GM18505 (cell line): Measurements from ENCODE around the gene NTM.

ENCODE experiments used
- ATAC-seq: cut with Tn5 transposase; IDR thresholded peaks from one replicate; pipeline ENCODE4 v1.9.1; 2021; ENCODE audit not compliant: unreplicated experiment
- POLR2A ChIP-seq: IDR thresholded peaks from 4 replicates; pipeline ENCODE4 v1.6.1; 2011; ENCODE audit warnings: borderline replicate concordance; ENCODE audit not compliant: insufficient read depth, insufficient read length; ENCODE audit errors: extremely low read depth

NTM gene

DNA sequence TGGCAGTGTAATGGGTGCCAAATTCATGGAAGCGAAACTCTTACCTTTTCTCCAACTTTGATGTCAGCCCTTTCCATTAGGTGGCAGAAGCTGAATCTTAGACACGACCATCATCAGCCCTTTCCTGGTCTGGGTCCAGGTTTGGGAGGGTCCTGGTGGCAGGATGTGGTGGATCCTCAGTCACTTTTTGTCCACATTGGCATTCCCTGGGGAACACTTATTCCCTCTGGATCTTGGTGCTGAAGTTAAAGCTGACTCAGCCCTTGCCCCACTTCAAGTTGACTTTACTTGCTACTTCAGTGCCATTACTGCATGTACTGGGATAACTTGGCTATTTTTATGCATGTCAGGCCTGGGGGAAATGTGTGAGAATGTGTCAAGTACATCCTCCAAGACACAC is 16.6 kb upstream of the NTM start:
- no peak for ATAC-seq
- TF ChIP-seq POLR2A, result no peak

DNA sequence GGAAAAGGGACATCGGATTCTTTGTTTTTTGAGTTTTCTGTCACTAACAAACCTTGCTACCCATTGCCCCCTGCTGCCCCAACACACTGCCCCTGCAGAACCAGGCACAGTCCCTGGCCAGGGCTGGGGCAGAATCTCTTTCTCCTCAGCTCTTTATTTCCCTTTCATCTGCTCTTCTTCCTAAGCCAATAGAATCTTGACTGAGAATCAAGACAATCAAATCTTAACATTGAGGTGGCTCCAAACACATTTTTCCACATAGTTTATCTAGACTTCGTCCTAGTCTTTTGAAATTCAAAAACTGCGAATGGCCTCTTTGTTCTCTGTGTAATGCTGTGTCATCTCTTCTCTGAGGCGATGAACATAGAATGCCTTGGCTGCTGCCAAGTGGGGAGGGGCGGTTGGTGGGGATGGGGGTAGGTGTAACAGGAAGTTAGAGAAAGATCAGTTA is 16.1 kb upstream of the NTM start:
- ATAC-seq, result no peak
- no peak for TF ChIP-seq POLR2A

DNA sequence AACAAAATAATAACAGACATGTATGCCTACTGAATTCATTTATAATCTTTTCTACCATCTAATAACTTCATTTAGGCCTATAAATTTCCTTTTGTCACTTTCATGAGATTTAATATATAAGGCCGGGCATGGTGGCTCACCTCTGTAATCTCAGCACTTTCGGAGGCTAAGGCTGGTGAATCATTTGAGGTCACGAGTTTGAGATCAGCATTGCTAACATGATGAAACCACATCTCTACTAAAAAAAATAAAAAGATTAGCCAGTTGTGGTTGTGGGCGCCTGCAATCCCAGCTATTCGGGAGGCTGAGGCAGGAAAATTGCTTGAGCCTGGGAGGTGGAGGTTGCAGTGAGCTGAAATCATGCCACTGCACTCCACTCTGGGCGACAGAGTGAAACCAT is 14.2 kb upstream of the NTM start:
- no peak for ATAC-seq
- no peak for TF ChIP-seq POLR2A

DNA sequence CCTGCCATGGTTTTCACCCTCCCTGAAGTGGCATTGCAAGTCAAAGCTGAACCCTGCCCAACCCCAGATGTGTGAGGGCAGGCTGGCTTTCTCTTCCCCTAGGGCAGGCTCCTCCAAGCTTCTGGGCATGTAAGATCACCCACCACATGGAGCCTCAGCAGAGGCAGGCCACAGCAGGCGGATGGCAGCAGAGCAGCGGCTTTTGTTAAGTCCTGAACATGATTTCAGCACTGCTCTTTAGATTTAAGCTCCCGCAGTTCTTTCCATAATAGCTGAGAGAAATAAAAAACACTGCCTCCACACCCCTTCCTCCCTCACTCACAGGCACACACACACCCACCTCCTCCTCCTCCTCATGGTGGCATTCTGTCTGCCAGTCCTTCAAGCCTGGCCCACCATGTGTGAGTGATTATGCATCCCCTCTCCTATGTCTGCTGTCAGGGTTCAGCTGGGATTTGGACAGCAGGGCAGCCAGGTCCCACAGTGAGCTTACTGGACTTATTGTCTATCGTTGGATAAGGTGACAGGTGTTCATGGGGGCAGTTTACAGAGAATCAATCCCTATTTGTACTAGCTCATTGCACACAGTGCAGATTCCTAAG is 5.0 kb upstream of the NTM start:
- TF ChIP-seq POLR2A, result no peak
- ATAC-seq, result no peak

DNA sequence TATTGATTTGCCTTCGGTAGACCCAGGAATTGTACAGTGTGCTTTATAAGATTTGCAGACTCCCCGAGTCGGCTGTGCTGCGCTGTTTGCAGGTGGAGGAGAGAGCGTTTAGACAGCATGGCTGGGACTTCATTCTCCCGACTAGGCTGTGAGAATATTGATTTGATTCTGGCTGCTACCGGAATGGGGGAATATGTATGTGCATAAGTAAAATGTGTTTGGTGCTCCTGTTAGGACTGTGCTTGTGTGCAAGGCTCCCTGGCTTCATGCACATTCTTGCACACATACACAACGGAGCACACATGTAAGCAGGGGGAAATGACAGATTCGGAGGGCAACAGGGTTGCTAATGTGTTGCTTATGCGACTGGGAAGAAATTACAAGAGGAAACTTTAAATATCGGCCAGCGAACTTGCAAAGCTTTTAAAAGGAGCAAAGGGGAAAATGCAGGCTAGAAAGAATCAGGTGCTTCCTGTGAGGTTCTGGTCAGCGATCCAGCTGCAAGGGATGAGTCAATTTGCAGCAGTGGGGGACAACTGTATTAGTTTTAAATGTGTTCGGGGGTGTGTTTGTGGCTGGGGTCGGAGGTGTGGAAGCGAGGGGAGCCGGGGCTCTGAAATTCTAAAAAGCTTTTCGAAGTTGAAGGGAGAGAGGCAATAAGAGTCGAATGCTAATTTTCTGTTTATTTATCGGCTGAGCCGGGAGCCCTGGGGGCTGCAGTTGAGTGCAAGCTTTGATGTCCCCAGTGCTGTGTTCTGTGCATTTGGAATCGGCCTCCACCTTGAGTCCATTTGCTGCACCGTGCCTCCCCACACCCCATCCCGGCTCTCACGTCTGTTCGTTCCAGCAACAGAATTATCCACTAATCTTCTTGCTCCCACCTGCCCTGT is 731 bp downstream of the NTM start:
- ATAC-seq, result no peak

DNA sequence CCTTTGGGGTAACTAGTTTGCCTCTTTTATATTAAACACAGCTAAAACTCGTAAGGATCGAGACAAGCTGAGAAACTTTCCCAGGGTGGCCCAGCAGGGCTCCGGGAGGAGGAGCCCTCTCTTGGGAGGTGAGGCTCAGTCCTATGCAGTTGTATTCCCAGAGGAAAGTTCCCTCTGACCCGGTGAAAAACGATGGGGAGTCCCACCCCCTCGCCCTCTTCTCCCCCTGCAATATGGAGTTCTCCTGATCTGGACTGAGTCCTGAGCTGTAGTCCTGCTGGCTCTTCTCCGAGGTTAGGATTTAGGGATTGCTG is 1.3 kb downstream of the NTM start:
- no peak for ATAC-seq

More for the DNA sequence above, 731 bp downstream of the NTM start:
- TF ChIP-seq POLR2A, result no peak

DNA sequence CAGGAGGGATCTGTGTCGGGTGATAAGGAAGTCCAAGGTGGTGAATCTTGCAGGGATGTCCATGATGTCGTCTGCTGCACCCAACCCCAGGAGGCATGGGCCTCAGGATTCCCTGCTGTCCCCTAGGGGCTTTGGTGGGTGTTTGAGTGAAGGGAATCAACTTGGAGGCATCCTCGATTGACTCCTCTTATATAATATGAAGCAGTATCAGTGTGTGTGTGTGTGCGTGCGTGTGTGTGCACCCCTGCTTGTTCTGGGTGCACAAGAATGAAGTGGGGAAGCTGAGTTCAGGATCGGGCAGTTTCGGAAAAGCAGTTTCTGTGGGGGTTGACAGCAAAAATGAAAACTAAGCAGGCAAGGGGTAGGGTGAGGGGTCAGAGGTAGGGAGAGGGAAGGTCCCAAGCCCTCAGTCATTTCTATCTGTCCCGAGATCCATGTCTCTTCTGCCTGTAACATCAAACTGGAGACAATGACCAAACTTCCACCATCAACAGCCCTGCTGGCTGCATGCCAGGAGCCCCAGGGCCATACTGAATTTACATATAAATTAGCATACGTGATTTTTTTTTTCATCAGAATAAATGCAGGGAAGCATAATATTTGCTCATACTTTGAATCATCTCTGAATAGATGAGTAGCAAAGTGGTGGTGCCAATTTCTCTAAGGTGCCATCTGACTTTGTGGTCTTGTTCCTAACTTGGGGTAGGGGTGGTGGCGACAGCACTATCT is 2.0 kb downstream of the NTM start:
- TF ChIP-seq POLR2A, result no peak
- ATAC-seq, result no peak

More for the DNA sequence above, 1.3 kb downstream of the NTM start:
- no peak for TF ChIP-seq POLR2A

DNA sequence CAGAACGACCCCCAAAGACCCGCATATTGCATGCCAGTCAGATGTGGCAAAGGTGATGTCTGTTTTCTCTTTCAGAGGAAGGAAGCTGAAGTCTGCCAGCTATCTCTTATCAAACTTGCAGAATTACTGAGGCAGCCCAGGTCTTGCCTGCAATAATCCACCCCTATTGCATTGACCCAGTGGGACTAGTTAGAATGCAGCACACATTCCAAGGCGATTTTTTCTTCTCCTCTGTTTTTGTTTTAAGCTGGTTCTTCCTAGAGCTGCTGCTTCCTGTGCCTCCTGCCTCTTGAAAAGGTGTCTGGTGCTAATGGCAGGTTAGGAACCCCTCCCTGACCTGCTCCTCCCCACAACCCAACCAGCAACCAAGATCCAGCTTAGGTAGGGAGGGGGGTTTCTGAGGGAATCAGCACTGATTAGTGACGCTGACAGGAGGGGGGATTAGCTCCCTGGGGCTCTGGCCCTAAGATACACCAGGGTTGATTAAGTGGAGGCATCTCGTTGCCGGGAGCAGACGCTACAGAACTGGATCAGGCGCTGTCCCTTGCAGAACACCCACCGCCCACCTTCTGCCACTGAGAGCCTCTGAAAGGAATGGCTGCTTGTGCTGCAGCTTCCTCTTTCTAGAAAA is 2.8 kb downstream of the NTM start:
- TF ChIP-seq POLR2A, result no peak
- ATAC-seq, result no peak

DNA sequence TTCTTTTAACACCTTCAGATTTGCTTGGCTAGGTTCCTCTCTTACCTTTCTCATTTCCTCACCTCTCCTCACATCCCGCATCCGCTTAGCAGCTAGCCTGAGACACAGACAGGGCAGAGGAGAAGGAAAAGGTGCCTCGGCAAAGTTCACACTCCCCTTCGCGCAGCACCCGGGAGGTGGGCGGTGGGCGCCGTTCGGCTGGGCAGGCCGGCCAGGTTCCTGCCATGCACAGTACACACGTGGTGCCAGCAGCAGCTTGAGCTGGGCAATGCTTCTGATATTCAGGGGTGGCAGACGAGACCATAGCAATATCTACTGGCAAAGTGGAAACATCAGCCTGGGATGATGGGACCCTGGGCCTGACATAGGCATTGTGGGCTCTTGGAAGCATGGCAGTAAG is 3.3 kb downstream of the NTM start:
- TF ChIP-seq POLR2A, result no peak

DNA sequence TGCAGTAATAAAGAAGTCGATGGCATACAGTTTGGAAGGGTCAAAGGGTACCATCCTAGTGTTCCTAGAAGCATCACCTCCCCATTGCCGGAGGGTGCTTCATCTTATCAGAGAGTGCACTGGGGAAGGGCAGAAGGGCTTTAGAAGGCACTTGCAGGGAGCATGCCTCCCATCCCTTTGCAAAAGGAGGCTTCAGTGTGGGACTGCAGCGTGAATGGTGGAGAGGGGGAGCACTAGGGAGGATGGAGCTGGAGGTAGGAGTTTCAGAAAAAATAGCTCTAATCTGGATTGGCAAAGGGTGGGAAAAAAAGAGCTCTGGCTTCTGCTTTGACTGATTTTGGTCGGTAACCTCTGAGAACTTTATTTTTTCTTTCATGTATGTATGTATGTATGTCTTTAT is 5.0 kb downstream of the NTM start:
- ATAC-seq, result no peak
- TF ChIP-seq POLR2A, result no peak

More for the DNA sequence above, 3.3 kb downstream of the NTM start:
- no peak for ATAC-seq

DNA sequence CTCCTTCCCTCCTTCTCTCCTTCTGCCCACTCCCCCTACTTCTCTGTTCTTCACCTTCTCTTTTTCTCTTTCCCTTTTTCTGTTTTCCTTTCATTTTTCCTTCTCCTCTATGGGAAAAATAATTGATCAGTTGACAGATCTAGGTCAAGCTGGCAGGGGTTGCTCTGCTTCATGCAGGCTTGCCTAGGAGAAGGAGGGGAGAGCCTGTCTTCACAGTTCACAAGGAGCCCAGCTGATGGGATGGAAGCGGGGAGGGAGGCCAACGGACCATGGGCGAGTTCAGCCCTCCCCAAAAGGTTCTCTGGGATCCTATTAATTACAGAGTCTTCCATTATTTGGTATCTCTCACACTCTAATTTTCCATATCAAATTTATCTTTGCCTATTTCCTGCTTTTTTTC is 5.5 kb downstream of the NTM start:
- no peak for TF ChIP-seq POLR2A
- no peak for ATAC-seq

DNA sequence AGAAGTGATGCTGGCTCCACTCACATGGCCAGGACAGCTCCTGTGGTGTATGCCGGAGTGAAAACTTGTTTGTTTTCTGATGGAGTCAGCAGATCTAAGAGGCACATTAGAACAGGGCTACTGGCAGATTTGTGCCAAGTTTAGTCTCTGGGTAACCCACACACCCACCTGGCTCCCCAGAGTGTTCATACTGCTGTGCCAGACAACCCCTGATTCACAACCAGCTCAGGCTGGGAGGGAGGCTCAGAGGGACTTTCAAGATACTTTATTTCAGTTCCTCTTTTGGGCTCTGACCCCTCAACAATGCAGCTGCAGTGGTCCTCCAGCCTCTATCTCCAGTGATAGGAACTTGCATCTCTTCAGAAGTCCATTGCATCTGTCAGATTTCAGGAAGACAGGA is 8.5 kb downstream of the NTM start:
- no peak for TF ChIP-seq POLR2A
- no peak for ATAC-seq

DNA sequence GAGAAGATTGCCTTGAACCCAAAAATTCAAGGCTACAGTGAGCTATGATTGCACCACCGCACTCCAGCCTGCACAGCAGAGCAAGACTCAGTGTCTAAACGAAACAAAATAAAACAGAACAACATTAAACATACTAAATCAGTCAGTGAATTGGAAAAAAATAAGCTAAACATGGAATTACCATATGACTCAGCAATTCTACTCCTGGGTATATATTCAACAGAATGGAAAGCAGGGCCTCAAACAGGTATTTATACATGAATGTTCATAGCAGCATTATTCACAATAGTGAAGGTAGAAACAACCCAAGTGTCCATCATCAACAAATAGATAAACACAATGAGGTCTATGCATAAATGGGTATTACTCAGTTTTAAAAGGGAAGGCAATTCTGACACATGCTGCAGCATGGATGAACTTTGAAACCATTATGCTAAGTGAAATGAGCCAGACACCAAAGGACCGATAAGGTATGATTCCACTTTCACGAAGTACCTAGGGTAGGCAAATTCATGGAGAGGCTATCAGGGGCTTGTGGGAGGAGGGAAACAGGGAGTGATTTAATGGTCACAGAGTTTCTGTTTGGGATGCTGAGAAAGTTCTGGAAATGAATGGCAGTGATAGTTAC is 15.5 kb downstream of the NTM start:
- no peak for ATAC-seq
- no peak for TF ChIP-seq POLR2A

DNA sequence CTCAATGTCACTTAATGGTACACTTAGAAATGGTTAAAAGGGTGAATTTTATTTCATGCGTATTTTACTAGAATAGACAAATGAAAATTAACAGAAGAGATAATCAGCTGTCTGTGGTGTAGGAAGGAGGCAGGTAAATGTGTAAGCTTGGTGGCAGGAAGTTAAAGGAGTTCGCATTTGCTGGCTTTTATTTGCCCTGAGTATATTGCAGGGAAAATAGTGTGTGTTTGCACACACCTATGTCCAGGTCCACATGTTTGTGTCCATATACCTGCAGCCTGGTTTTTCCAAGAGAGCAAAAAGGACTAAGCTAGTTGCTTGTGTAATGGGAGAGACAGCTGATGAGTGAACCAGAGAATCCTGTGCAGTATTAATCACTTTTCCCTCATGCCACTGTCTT is 16.0 kb downstream of the NTM start:
- ATAC-seq, result no peak
- no peak for TF ChIP-seq POLR2A

DNA sequence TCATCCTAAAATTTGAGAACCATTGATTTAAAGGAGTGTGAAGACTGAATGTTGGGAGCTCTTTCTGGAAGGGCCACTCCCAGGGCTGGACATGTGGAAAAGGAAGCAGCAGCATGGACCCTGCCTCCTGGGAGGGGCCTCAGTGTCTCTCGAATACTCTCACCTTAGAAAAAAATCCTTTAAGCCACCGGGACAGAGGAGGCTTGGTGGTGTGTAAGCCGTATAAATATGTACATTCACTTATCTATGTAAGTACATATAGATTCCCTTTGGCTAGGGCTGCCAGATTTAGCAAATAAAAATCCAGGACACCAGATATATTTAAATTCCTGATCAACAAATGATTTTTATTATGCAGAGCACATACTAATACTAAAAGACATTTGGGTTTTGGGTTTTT is 17.6 kb downstream of the NTM start:
- TF ChIP-seq POLR2A, result no peak
- no peak for ATAC-seq
